Spleen (tissue), 7 donors: ENCODE measurements around the gene GOLT1A.

Source experiments
- POLR2A ChIP-seq, 3 donors: fragments of 450-650 bp; IDR thresholded peaks; one replicate each; pipeline ENCODE4 v1.5.1; 2017; ENCODE audit warnings: antibody characterized with exemption in 3 of 3, mild to moderate bottlenecking in 1 of 3
- TF ChIP-seq, protein P1 (sequence below), 11 experiments: fragments of 200-600 bp in 7 of 11; fragments of 450-650 bp in 4 of 11; sonication (generic) in 4 of 11; IDR thresholded peaks in 8 of 11; conservative IDR thresholded peaks in 3 of 11; 1 replicate in 7 of 11; 2 replicates in 4 of 11; pipeline versions ENCODE4 v1.4.0 to v1.8.0; 2016 to 2021; ENCODE audit warnings: antibody characterized with exemption in 11 of 11, inconsistent platforms in 4 of 11, mild to moderate bottlenecking in 1 of 11
- donor health status: DM: no; HTN: no; CAD: no; lungs with moderate emphysema.
- donor health status: DM: no; HTN: no; CAD: no.
- donor health status: DM: no; HTN: no; CAD: no.

DNA sequence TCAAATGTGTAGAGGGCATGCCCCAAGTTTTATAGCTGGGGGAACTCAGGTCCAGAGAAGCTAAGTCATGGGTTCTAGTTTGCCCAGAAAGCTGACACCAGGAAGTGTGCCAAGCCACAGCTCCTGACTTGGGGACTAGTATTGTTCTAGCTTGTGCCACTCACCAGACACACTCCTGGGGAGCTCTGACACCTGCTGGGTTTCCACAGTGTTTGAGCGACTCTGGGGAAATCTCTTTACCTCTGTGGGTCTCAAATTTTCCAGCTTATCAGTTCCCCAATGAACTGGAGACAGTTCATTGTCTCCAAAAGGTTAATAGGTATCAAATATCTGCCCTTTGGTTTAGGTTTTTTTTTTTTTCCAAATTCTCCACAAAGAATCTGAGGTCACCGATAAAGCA is 21.7 kb downstream of the GOLT1A start:
- TF ChIP-seq, protein P1, sequence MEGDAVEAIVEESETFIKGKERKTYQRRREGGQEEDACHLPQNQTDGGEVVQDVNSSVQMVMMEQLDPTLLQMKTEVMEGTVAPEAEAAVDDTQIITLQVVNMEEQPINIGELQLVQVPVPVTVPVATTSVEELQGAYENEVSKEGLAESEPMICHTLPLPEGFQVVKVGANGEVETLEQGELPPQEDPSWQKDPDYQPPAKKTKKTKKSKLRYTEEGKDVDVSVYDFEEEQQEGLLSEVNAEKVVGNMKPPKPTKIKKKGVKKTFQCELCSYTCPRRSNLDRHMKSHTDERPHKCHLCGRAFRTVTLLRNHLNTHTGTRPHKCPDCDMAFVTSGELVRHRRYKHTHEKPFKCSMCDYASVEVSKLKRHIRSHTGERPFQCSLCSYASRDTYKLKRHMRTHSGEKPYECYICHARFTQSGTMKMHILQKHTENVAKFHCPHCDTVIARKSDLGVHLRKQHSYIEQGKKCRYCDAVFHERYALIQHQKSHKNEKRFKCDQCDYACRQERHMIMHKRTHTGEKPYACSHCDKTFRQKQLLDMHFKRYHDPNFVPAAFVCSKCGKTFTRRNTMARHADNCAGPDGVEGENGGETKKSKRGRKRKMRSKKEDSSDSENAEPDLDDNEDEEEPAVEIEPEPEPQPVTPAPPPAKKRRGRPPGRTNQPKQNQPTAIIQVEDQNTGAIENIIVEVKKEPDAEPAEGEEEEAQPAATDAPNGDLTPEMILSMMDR (IDR thresholded peaks at IDR 0.05 in 8 of 11, conservative IDR thresholded peaks at IDR 0.05 in 3 of 11) = no peak
- no peak for TF ChIP-seq POLR2A (IDR thresholded peaks at IDR 0.05)
